ENCODE data around the gene AGBL1.

DNA sequence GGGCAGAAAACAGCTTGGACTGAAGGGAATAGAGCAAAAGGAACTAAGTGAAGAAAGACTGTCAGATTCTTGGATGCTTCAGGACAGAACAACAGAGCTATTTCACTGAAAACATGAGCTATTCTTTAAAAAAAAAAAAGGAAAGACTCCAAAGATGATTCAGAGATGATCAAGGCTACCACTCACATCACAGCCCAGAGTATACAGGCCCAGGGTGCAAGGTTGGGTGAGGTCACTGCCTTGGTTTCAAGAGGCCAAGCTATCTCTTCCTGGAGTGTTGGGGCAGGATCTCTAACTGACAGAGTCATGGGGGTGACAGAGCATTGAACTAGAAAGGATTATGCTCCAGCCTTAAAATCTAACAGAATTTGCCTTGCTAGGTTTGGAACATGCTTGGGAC, 118.1 kb downstream of the AGBL1 start:
- TF ChIP-seq, protein P1, sequence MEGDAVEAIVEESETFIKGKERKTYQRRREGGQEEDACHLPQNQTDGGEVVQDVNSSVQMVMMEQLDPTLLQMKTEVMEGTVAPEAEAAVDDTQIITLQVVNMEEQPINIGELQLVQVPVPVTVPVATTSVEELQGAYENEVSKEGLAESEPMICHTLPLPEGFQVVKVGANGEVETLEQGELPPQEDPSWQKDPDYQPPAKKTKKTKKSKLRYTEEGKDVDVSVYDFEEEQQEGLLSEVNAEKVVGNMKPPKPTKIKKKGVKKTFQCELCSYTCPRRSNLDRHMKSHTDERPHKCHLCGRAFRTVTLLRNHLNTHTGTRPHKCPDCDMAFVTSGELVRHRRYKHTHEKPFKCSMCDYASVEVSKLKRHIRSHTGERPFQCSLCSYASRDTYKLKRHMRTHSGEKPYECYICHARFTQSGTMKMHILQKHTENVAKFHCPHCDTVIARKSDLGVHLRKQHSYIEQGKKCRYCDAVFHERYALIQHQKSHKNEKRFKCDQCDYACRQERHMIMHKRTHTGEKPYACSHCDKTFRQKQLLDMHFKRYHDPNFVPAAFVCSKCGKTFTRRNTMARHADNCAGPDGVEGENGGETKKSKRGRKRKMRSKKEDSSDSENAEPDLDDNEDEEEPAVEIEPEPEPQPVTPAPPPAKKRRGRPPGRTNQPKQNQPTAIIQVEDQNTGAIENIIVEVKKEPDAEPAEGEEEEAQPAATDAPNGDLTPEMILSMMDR (IDR thresholded peaks at IDR 0.05): no peak
- TF ChIP-seq POLR2A (IDR thresholded peaks at IDR 0.05): no peak

All from heart left ventricle (tissue), 13 donors.